Endothelial cell of umbilical vein (primary cell): Measurements from ENCODE around the gene NUDT8. TPM values are rescaled to one million over a fixed set of nuclear protein-coding genes. Genes with fewer than 3 reads are reported as not detected.

Experiments
- BruUV-seq: library from RNA; stranded (reverse); fragments of 400-500 nt; replicated peaks from 2 replicates; lab custom pipeline; 2021; lab: Mats Ljungman, UMichigan
- CTCF ChIA-PET: fragments of 300-600, 350-600 bp; sonication (Branson Sonifier 250); formaldehyde crosslinking; loops from one replicate; lab custom pipeline; 2021; ENCODE audit warnings: antibody characterized with exemption, inconsistent platforms; lab: Charles Lee
- POLR2A ChIA-PET: fragments of 300-600, 350-600 bp; sonication (Branson Sonifier 250); formaldehyde crosslinking; loops from one replicate; lab custom pipeline; 2021; ENCODE audit warnings: antibody characterized with exemption, inconsistent platforms; lab: Charles Lee
- DNase-seq: peaks from one replicate; pipeline ENCODE4 v3.0.0-alpha.2; 2011; ENCODE audit warnings: low read depth, low spot score
- FAIRE-seq: peaks from 2 replicates; lab custom pipeline; 2011; peaks lifted over from hg19 to GRCh38; lab: Jason Lieb, UNC
- H2AFZ ChIP-seq: 2 replicates; pipeline ENCODE4 v1.6.0; 2012; ENCODE audit warnings: low read depth, low read length, control low read depth, inconsistent platforms
- H3K27ac ChIP-seq: 2 replicates; pipeline ENCODE4 v1.5.1; 2011; ENCODE audit warnings: low read depth, mild to moderate bottlenecking, control low read depth, low read length, moderate library complexity; ENCODE audit not compliant: insufficient read depth
- H3K27me3 ChIP-seq, 2 experiments: 2 replicates each; pipeline versions ENCODE4 v1.6.0 to v1.6.1; 2011; ENCODE audit warnings: low read length in 2 of 2, mixed read lengths in 1 of 2; ENCODE audit not compliant: control insufficient read depth in 2 of 2, insufficient read depth in 2 of 2
- H3K36me3 ChIP-seq, 2 experiments: 2 replicates in 1 of 2; 3 replicates in 1 of 2; pipeline ENCODE4 v1.5.1; 2011; ENCODE audit warnings: low read length in 2 of 2, mild to moderate bottlenecking in 1 of 2, moderate library complexity in 1 of 2; ENCODE audit not compliant: control insufficient read depth in 2 of 2, insufficient read depth in 2 of 2; ENCODE audit errors: extremely low read depth in 1 of 2
- H3K4me1 ChIP-seq: 3 replicates; pipeline ENCODE4 v1.5.1; 2011; ENCODE audit warnings: mild to moderate bottlenecking, low read length; ENCODE audit not compliant: control insufficient read depth, insufficient read depth; ENCODE audit errors: extremely low read depth
- H3K4me2 ChIP-seq: 2 replicates; pipeline ENCODE4 v1.6.1; 2011; ENCODE audit warnings: low read length, control low read depth, mixed read lengths; ENCODE audit not compliant: insufficient read depth
- H3K4me3 ChIP-seq, 3 experiments: fragments of 200-600 bp in 1 of 3; sonication (generic), shearing (Covaris generic) in 1 of 3; replicated peaks in 1 of 3; 2 replicates each; pipeline ENCODE4 v1.5.1; 2011 to 2016; ENCODE audit warnings: control low read depth in 3 of 3, low read length in 3 of 3, mild to moderate bottlenecking in 2 of 3, inconsistent platforms in 1 of 3, low read depth in 1 of 3, moderate library complexity in 1 of 3; ENCODE audit not compliant: insufficient read depth in 1 of 3
- H3K79me2 ChIP-seq: 2 replicates; pipeline ENCODE4 v1.6.0; 2012; ENCODE audit warnings: low read length, inconsistent platforms; ENCODE audit not compliant: control insufficient read depth, insufficient read depth
- H3K9ac ChIP-seq: replicated peaks from 2 replicates; pipeline ENCODE3; 2011; ENCODE audit warnings: low read length, control low read depth; ENCODE audit not compliant: insufficient read depth; ENCODE audit errors: extremely low read depth
- H3K9me1 ChIP-seq: replicated peaks from 3 replicates; pipeline ENCODE4 v1.6.0; 2011; ENCODE audit warnings: mild to moderate bottlenecking, low read length; ENCODE audit not compliant: control insufficient read depth, insufficient read depth; ENCODE audit errors: extremely low read depth
- H3K9me3 ChIP-seq: replicated peaks from 2 replicates; pipeline ENCODE4 v1.5.1; 2012; ENCODE audit warnings: low read length, inconsistent platforms; ENCODE audit not compliant: control insufficient read depth, insufficient read depth
- H4K20me1 ChIP-seq: replicated peaks from 2 replicates; pipeline ENCODE3; 2011; ENCODE audit warnings: mild to moderate bottlenecking, low read length; ENCODE audit not compliant: control insufficient read depth, insufficient read depth; ENCODE audit errors: extremely low read depth
- FOS ChIP-seq: IDR thresholded peaks from 2 replicates; pipeline ENCODE4 v1.6.1; 2011; ENCODE audit warnings: mild to moderate bottlenecking, low read length, moderate library complexity, borderline replicate concordance; ENCODE audit not compliant: insufficient read depth
- GATA2 ChIP-seq: IDR thresholded peaks from 2 replicates; pipeline ENCODE4 v1.7.0; 2011; ENCODE audit warnings: low read depth, mild to moderate bottlenecking, moderate library complexity, mixed read lengths, low read length; ENCODE audit not compliant: insufficient read length, insufficient read depth
- JUN ChIP-seq: IDR thresholded peaks from 2 replicates; pipeline ENCODE4 v1.6.1; 2011; ENCODE audit warnings: borderline replicate concordance, low read depth; ENCODE audit not compliant: insufficient read length, insufficient read depth
- MYC ChIP-seq: IDR thresholded peaks from one replicate; pipeline ENCODE4 v1.6.1; 2011; ENCODE audit warnings: mild to moderate bottlenecking, low read depth, low read length
- POLR2A ChIP-seq: IDR thresholded peaks from 2 replicates; pipeline ENCODE4 v1.6.1; 2012; ENCODE audit warnings: low read depth, mild to moderate bottlenecking, control low read depth, low read length
- POLR2AphosphoS5 ChIP-seq: IDR thresholded peaks from 2 replicates; pipeline ENCODE4 v1.6.1; 2012; ENCODE audit warnings: low read depth, mild to moderate bottlenecking, control low read depth, low read length, moderate library complexity; ENCODE audit not compliant: insufficient read depth
- dilution Hi-C: fragments of 300-500 bp; cut with MboI; formaldehyde crosslinking; loops from one replicate; pipeline ENCODE4 v1.15.0; 2019; ENCODE audit warnings: low sequenced_read_pairs; ENCODE audit not compliant: extremely low pct_ligation_motif_present
- intact Hi-C: fragments of 100-400 bp; cut with micrococcal nuclease; formaldehyde crosslinking; loops from one replicate; pipeline ENCODE4 v1.10.0; 2022
- polyA plus RNA-seq, 4 experiments: library from polyadenylated mRNA; depleted of rRNA in 3 of 4; stranded (reverse) in 3 of 4; unstranded in 1 of 4; fragments of >200 nt; gene quantifications; 2 replicates each; pipeline versions ENCODE4 v1.2.1 to v1.2.3, GENCODE V29; 2011 to 2012; ENCODE audit warnings: missing spikeins in 1 of 4
- total RNA-seq: library from RNA; stranded (reverse); gene quantifications from 2 replicates; pipeline ENCODE4 v1.2.3, GENCODE V29; 2021
- TF ChIP-seq, protein P1 (sequence below): IDR thresholded peaks from 2 replicates; pipeline ENCODE4 v1.6.1; 2011; ENCODE audit not compliant: insufficient read depth, insufficient read length
- TF ChIP-seq, protein P2 (sequence below), 2 donors: IDR thresholded peaks; 1 replicate in 1 of 2; 2 replicates in 1 of 2; pipeline ENCODE4 v1.5.1; 2011; ENCODE audit warnings: low read length in 2 of 2, mild to moderate bottlenecking in 2 of 2, moderate library complexity in 2 of 2, control low read depth in 1 of 2, inconsistent platforms in 1 of 2, low read depth in 1 of 2; ENCODE audit not compliant: insufficient read depth in 1 of 2; ENCODE audit errors: extremely low read depth in 1 of 2

NUDT8 gene
- total and polyA plus RNA-seq, 2 donors (not counting 3 experiments of a cell fraction or from before 2014, with no cell fraction given), result 14.1 to 20.4 TPM

DNA sequence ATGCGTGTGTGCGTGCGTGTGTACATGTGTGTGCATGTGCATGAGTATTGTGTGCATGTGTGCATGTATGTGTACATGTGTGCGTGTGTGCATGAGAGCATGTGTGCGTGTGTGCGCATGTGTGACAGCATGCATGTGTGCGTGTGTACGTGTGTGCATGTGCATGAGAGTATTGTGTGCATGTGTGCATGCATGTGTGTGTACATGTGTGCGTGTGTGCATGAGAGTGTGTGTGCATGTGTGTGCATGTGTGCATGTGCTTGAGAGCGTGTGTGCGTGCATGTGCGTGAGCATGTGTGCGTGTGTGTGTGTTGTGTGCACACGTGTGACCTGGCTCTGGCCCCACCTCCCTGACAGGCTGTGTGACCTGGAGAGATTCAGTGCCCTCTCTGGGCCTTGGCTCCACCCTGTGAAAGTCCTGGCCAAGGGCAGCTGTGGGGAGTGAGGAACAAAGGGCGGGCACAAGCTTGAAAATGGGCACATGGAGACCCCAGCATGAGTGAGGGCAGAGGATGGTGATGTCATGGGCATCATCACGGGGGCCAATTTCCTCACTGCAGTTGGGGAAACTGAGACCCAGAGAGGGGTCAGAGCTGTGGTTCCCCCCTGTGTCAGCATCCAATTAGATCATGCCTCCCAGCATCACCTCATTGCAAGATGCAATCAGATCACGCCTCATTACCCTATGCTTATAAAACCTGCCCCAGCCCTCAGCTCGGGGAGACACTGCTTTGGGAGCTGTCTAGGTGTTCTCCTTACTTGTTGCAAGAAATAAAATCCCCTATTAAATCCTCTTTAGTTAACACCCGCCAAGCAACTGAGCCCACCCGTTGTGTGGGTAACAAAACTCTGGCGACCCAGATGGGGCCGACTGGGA, 20.1 kb upstream of the NUDT8 start:
- no peak for TF ChIP-seq MYC
- TF ChIP-seq, protein P1, sequence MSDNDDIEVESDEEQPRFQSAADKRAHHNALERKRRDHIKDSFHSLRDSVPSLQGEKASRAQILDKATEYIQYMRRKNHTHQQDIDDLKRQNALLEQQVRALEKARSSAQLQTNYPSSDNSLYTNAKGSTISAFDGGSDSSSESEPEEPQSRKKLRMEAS, result peak; percentile 3
- no peak for DNase-seq
- no peaks in the 10 kb centered on the region for H3K9me3 ChIP-seq
- H3K4me1 ChIP-seq, result no peaks in the 10 kb centered on the region
- ChIA-PET CTCF (interaction anchor here (1.3 to 2.0 kb wide), 2 partner anchors 10 to 36 kb away, joined by 4 to 7 read pairs; no protein-coding TSS in a partner anchor), POLR2A (no interaction called here)
- H2AFZ ChIP-seq, result no peak overlapping the region
- no peak overlapping the region for H3K9ac ChIP-seq
- intact Hi-C loops, result no loop called here
- BruUV-seq, result no TSS peak
- no peaks in the 10 kb centered on the region for H3K27me3 ChIP-seq
- no peaks in the 10 kb centered on the region for H3K9me1 ChIP-seq
- dilution Hi-C loops, result no loop called here
- H3K4me2 ChIP-seq, result no peak overlapping the region
- FAIRE-seq, result no peak
- H3K79me2 ChIP-seq, result no peaks in the 10 kb centered on the region
- H4K20me1 ChIP-seq, result no peaks in the 10 kb centered on the region
- H3K27ac ChIP-seq, result no peak overlapping the region
- H3K36me3 ChIP-seq, result no peaks in the 10 kb centered on the region
- H3K4me3 ChIP-seq, result no peak overlapping the region

DNA sequence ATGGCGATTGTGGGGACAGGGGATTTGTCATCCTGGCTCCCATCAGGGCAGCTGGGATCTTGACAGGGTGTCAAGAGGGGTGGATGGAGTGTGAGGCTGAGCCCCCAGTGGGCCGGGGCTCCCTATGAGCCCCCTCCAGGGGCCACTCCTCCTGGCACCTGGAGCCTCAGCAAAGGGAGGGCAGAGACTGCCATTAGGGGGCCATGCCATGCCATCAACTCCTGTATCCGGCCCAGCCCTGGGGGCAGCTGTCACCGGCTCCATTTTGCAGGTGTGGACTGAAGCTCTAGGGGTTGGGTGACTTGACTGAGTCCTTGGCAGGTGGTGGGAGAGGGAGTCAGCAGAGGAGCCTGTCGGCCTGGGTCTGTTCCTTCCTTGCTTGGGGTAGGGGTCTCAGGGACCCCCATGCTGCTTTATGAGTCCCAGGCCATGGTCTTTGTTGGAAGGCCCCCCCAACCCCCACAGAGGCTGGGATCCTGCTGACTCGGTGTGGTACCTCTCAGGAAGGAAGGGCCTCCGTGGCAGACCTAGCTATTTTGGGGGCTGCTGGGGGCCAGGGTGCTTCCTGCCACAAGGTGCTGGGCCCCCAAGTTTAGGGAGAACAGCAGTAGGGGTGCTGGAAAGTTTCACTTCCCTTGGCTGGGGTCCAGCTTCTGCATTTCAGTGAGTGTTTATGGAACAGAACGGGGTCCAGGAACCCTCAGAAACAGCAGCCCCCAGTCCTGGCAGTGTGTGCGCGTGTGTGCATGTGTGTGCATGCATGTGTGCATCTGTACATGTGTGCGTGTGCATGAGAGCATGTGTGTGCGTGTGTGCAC, 19.3 kb upstream of the NUDT8 start:
- H3K79me2 ChIP-seq, result no peaks in the 10 kb centered on the region
- dilution Hi-C loops, result no loop called here
- intact Hi-C loops, result no loop called here
- ChIA-PET CTCF (interaction anchor here (1.2 to 2.4 kb wide), 4 partner anchors 10 to 307 kb away, joined by 3 to 11 read pairs (median 5); partner anchors contain the start of gene NUDT8), POLR2A (no interaction called here)
- H3K4me2 ChIP-seq, result no peak overlapping the region
- H3K9me1 ChIP-seq, result no peaks in the 10 kb centered on the region
- BruUV-seq, result no TSS peak
- no peak overlapping the region for H2AFZ ChIP-seq
- no peaks in the 10 kb centered on the region for H3K27me3 ChIP-seq
- no peaks in the 10 kb centered on the region for H4K20me1 ChIP-seq
- H3K9me3 ChIP-seq, result no peaks in the 10 kb centered on the region
- no peak for FAIRE-seq
- H3K4me3 ChIP-seq, result no peak overlapping the region
- no peaks in the 10 kb centered on the region for H3K36me3 ChIP-seq
- H3K27ac ChIP-seq, result no peak overlapping the region
- no peak for DNase-seq
- H3K9ac ChIP-seq, result no peak overlapping the region
- H3K4me1 ChIP-seq, result no peaks in the 10 kb centered on the region
- TF ChIP-seq, protein P1, result no peak
- TF ChIP-seq FOS, result no peak
- TF ChIP-seq, protein P2, sequence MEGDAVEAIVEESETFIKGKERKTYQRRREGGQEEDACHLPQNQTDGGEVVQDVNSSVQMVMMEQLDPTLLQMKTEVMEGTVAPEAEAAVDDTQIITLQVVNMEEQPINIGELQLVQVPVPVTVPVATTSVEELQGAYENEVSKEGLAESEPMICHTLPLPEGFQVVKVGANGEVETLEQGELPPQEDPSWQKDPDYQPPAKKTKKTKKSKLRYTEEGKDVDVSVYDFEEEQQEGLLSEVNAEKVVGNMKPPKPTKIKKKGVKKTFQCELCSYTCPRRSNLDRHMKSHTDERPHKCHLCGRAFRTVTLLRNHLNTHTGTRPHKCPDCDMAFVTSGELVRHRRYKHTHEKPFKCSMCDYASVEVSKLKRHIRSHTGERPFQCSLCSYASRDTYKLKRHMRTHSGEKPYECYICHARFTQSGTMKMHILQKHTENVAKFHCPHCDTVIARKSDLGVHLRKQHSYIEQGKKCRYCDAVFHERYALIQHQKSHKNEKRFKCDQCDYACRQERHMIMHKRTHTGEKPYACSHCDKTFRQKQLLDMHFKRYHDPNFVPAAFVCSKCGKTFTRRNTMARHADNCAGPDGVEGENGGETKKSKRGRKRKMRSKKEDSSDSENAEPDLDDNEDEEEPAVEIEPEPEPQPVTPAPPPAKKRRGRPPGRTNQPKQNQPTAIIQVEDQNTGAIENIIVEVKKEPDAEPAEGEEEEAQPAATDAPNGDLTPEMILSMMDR (IDR thresholded peaks at IDR 0.05; ENCODE audit: extremely low read depth in 1 of 2, insufficient read depth in 1 of 2, low read depth in 1 of 2, low read length in 2 of 2), result no peak
- no peak for TF ChIP-seq JUN
- TF ChIP-seq GATA2, result no peak
- no peak for TF ChIP-seq POLR2AphosphoS5
- no peak for TF ChIP-seq POLR2A
